Activated naive CD4-positive, alpha-beta T cell treated with anti-CD3 and anti-CD28 coated beads, Interleukin-2, amount 10 ng/mL, durations not matched to agents 7 days and 5 days (primary cell): ENCODE results near the gene DUOX1.
"Not testable (repeated sequence)": the region's sequence is repeated elsewhere in the genome, so short reads cannot be mapped to it uniquely, and the experiment has no call there.

Experiments used
- CTCF ChIA-PET: fragments of 350-600 bp; sonication (Branson Sonifier 250); formaldehyde crosslinking; loops from one replicate; lab custom pipeline; 2021; ENCODE audit warnings: antibody characterized with exemption; lab: Charles Lee
- DNase-seq: peaks from one replicate; pipeline ENCODE4 v3.0.0-alpha.2; 2020
- H3K27ac Mint-ChIP-seq: one replicate; pipeline ENCODE4 v1.8.0; 2021; ENCODE audit warnings: mild to moderate bottlenecking, moderate library complexity, mixed read lengths
- H3K27me3 Mint-ChIP-seq: one replicate; pipeline ENCODE4 v1.8.0; 2021; ENCODE audit warnings: mild to moderate bottlenecking, mixed read lengths
- H3K36me3 Mint-ChIP-seq: one replicate; pipeline ENCODE4 v1.8.0; 2021; ENCODE audit warnings: mixed read lengths
- H3K4me1 Mint-ChIP-seq: one replicate; pipeline ENCODE4 v1.8.0; 2021; ENCODE audit warnings: mixed read lengths
- H3K4me3 Mint-ChIP-seq: one replicate; pipeline ENCODE4 v1.8.0; 2021; ENCODE audit warnings: mild to moderate bottlenecking, moderate library complexity, mixed read lengths
- H3K9me3 Mint-ChIP-seq: one replicate; pipeline ENCODE4 v1.8.0; 2021; ENCODE audit warnings: mixed read lengths

DUOX1 gene

GRCh38 chr15:45095661-45096060 lies 34.1 kb upstream of the DUOX1 start:
- H3K4me3 Mint-ChIP-seq = no peak overlapping the region
- no peaks in the 10 kb centered on the region for H3K4me1 Mint-ChIP-seq
- H3K27ac Mint-ChIP-seq = no peak overlapping the region
- H3K9me3 Mint-ChIP-seq = no peaks in the 10 kb centered on the region
- CTCF ChIA-PET = no interaction called here
- H3K36me3 Mint-ChIP-seq = no peaks in the 10 kb centered on the region
- peaks cover 30% of the 10 kb centered on the region for H3K27me3 Mint-ChIP-seq
- no peak for DNase-seq

GRCh38 chr15:45097466-45097865 lies 32.3 kb upstream of the DUOX1 start:
- Mint-ChIP-seq H3K36me3 (no peaks in the 10 kb centered on the region), H3K4me1 (no peaks in the 10 kb centered on the region), H3K4me3 (no peak overlapping the region), H3K9me3 (no peaks in the 10 kb centered on the region), H3K27ac (no peak overlapping the region), H3K27me3 (peaks cover 30% of the 10 kb centered on the region)
- CTCF ChIA-PET = interaction anchor here (1.0 kb wide), 1 partner anchor 21 kb away, joined by 3 read pairs; no protein-coding TSS in a partner anchor
- no peak for DNase-seq

- H3K4me3 Mint-ChIP-seq = no peak overlapping the region
Observed at GRCh38 chr15:45099549-45100165, 30.1 kb upstream of the DUOX1 start.

GRCh38 chr15:45100884-45101625 lies 28.7 kb upstream of the DUOX1 start:
- Mint-ChIP-seq H3K27ac (no peak overlapping the region), H3K9me3 (no peaks in the 10 kb centered on the region), H3K36me3 (no peaks in the 10 kb centered on the region), H3K4me3 (no peak overlapping the region), H3K4me1 (no peaks in the 10 kb centered on the region), H3K27me3 (peaks cover 35% of the 10 kb centered on the region)
- DNase-seq = no peak
- CTCF ChIA-PET = no interaction called here

More at GRCh38 chr15:45099549-45100165, 30.1 kb upstream of the DUOX1 start:
- DNase-seq = no peak
- no peaks in the 10 kb centered on the region for H3K36me3 Mint-ChIP-seq
- peaks cover 28% of the 10 kb centered on the region for H3K27me3 Mint-ChIP-seq
- H3K4me1 Mint-ChIP-seq = no peaks in the 10 kb centered on the region
- H3K27ac Mint-ChIP-seq = no peak overlapping the region
- CTCF ChIA-PET = no interaction called here
- H3K9me3 Mint-ChIP-seq = no peaks in the 10 kb centered on the region

- Mint-ChIP-seq H3K4me3 (no peak overlapping the region), H3K27ac (no peak overlapping the region), H3K36me3 (no peaks in the 10 kb centered on the region), H3K27me3 (peaks cover 41% of the 10 kb centered on the region), H3K9me3 (no peaks in the 10 kb centered on the region), H3K4me1 (no peaks in the 10 kb centered on the region)
- DNase-seq = no peak
- CTCF ChIA-PET = no interaction called here
Observed at GRCh38 chr15:45101749-45102148, 28.0 kb upstream of the DUOX1 start.

GRCh38 chr15:45102226-45102625 lies 27.6 kb upstream of the DUOX1 start:
- CTCF ChIA-PET = no interaction called here
- no peaks in the 10 kb centered on the region for H3K9me3 Mint-ChIP-seq
- no peak for DNase-seq
- H3K27me3 Mint-ChIP-seq = peaks cover 41% of the 10 kb centered on the region
- H3K27ac Mint-ChIP-seq = no peak overlapping the region
- H3K4me1 Mint-ChIP-seq = no peaks in the 10 kb centered on the region
- no peaks in the 10 kb centered on the region for H3K36me3 Mint-ChIP-seq
- H3K4me3 Mint-ChIP-seq = no peak overlapping the region

- H3K4me3 Mint-ChIP-seq, H3K9me3 Mint-ChIP-seq, H3K4me1 Mint-ChIP-seq, H3K36me3 Mint-ChIP-seq, H3K27ac Mint-ChIP-seq, DNase-seq: not testable (repeated sequence)
- H3K27me3 Mint-ChIP-seq = peaks cover 49% of the 10 kb centered on the region
- CTCF ChIA-PET = interaction anchor here (1.9 kb wide), 1 partner anchor 14 kb away, joined by 7 read pairs; no protein-coding TSS in a partner anchor
Observed at GRCh38 chr15:45104170-45104569, 25.6 kb upstream of the DUOX1 start.

GRCh38 chr15:45105586-45105985 lies 24.2 kb upstream of the DUOX1 start:
- H3K27ac Mint-ChIP-seq = no peak overlapping the region
- CTCF ChIA-PET = interaction anchor here (1.9 kb wide), 1 partner anchor 12 kb away, joined by 7 read pairs; no protein-coding TSS in a partner anchor
- no peaks in the 10 kb centered on the region for H3K4me1 Mint-ChIP-seq
- no peaks in the 10 kb centered on the region for H3K9me3 Mint-ChIP-seq
- H3K27me3 Mint-ChIP-seq = peaks cover 59% of the 10 kb centered on the region
- H3K36me3 Mint-ChIP-seq = no peaks in the 10 kb centered on the region
- H3K4me3 Mint-ChIP-seq = no peak overlapping the region
- DNase-seq = no peak

GRCh38 chr15:45106002-45106790 lies 23.6 kb upstream of the DUOX1 start:
- H3K27me3 Mint-ChIP-seq = peaks cover 63% of the 10 kb centered on the region
- H3K36me3 Mint-ChIP-seq = no peaks in the 10 kb centered on the region
- DNase-seq = no peak
- H3K9me3 Mint-ChIP-seq = no peaks in the 10 kb centered on the region
- CTCF ChIA-PET = interaction anchor here (1.0 to 1.9 kb wide), 2 partner anchors 12 kb away, joined by 7 read pairs; no protein-coding TSS in a partner anchor
- H3K4me1 Mint-ChIP-seq = no peaks in the 10 kb centered on the region
- no peak overlapping the region for H3K4me3 Mint-ChIP-seq
- no peak overlapping the region for H3K27ac Mint-ChIP-seq

GRCh38 chr15:45107941-45108630 lies 21.7 kb upstream of the DUOX1 start:
- peaks cover 74% of the 10 kb centered on the region for H3K27me3 Mint-ChIP-seq
- H3K27ac Mint-ChIP-seq = no peak overlapping the region
- DNase-seq = no peak
- H3K36me3 Mint-ChIP-seq = no peaks in the 10 kb centered on the region
- no peaks in the 10 kb centered on the region for H3K9me3 Mint-ChIP-seq
- peaks cover 9% of the 10 kb centered on the region for H3K4me1 Mint-ChIP-seq
- H3K4me3 Mint-ChIP-seq = no peak overlapping the region
- CTCF ChIA-PET = no interaction called here

GRCh38 chr15:45110256-45110820 lies 19.5 kb upstream of the DUOX1 start:
- no peak overlapping the region for H3K27ac Mint-ChIP-seq
- CTCF ChIA-PET = interaction anchor here (0.6 to 1.7 kb wide), 3 partner anchors 8 to 67 kb away, joined by 3 to 10 read pairs (median 3); no protein-coding TSS in a partner anchor
- H3K27me3 Mint-ChIP-seq = peaks cover 89% of the 10 kb centered on the region
- H3K4me3 Mint-ChIP-seq = no peak overlapping the region
- H3K4me1 Mint-ChIP-seq = peaks cover 18% of the 10 kb centered on the region
- no peaks in the 10 kb centered on the region for H3K9me3 Mint-ChIP-seq
- no peaks in the 10 kb centered on the region for H3K36me3 Mint-ChIP-seq
- no peak for DNase-seq

GRCh38 chr15:45111390-45112142 lies 18.2 kb upstream of the DUOX1 start:
- peaks cover 90% of the 10 kb centered on the region for H3K27me3 Mint-ChIP-seq
- H3K9me3 Mint-ChIP-seq = no peaks in the 10 kb centered on the region
- no peak for DNase-seq
- H3K4me1 Mint-ChIP-seq = peaks cover 22% of the 10 kb centered on the region
- H3K36me3 Mint-ChIP-seq = no peaks in the 10 kb centered on the region
- no peak overlapping the region for H3K4me3 Mint-ChIP-seq
- no peak overlapping the region for H3K27ac Mint-ChIP-seq
- CTCF ChIA-PET = no interaction called here

GRCh38 chr15:45112143-45112590 lies 17.6 kb upstream of the DUOX1 start:
- H3K4me1 Mint-ChIP-seq = peaks cover 24% of the 10 kb centered on the region
- H3K27ac Mint-ChIP-seq = no peak overlapping the region
- no peaks in the 10 kb centered on the region for H3K9me3 Mint-ChIP-seq
- H3K4me3 Mint-ChIP-seq = no peak overlapping the region
- peaks cover 90% of the 10 kb centered on the region for H3K27me3 Mint-ChIP-seq
- H3K36me3 Mint-ChIP-seq = no peaks in the 10 kb centered on the region
- no peak for DNase-seq
- CTCF ChIA-PET = no interaction called here
